HG03442 (cell line): ENCODE measurements around the gene UGT1A4.

Experiments
- ATAC-seq: cut with Tn5 transposase; IDR thresholded peaks from one replicate; pipeline ENCODE4 v1.9.1; 2021; ENCODE audit warnings: mild to moderate bottlenecking, moderate library complexity; ENCODE audit not compliant: unreplicated experiment

UGT1A4 gene

DNA sequence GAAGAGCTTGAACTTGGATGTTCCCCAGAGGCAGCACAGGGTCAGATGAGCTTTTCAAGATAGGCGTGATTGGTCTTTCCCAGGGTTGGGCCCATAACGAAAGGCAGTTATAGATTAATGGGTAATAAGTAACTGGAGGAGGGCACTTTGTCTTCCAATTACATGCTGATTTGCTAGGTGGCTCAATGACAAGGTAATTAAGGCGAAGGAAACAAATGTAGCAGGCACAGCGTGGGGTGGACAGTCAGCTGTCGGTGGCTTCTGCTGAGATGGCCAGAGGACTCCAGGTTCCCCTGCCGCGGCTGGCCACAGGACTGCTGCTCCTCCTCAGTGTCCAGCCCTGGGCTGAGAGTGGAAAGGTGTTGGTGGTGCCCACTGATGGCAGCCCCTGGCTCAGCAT, at the start of gene UGT1A4:
Gene UGT1A4, plus strand, starts transcription at position 185 of the 400 bp plus-strand sequence. Its CDS starts 85 bp downstream, at position 270.
- no peak for ATAC-seq

DNA sequence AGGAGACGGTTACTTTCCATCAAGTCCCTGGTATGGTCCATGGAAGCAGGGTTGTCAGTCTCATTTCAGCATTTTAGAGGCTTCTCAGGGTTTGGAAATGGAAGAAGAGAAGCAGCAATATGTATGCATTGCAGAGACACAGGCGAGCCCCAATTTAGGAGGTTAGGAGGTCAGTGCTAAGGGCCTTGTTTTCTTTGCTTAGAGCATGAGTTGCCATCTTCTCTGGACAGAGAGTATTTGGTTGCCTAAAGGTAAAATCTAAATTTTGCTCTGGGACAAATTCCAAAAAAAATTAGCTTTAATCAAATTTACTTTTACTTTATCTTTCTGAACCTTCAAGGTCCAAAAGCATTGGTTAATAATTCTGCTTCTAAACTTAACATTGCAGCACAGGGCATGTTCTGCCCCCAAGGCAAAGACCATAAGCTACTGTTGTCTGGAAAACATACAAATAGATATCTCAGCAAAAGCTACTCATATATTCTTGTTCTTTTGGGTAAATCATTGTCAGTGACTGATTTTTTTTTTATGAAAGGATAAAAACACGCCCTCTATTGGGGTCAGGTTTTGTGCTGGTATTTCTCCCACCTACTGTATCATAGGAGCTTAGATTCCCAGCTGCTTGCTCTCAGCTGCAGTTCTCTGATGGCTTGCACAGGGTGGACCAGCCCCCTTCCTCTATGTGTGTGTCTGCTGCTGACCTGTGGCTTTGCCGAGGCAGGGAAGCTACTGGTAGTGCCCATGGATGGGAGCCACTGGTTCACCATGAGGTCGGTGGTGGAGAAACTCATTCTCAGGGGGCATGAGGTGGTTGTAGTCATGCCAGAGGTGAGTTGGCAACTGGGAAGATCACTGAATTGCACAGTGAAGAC, 47.0 kb upstream of the UGT1A4 start, which contains the start of gene UGT1A9:
Gene UGT1A9, plus strand, starts transcription at position 609 of the 872 bp plus-strand sequence. Its CDS starts 37 bp downstream, at position 646.
- no peak for ATAC-seq

DNA sequence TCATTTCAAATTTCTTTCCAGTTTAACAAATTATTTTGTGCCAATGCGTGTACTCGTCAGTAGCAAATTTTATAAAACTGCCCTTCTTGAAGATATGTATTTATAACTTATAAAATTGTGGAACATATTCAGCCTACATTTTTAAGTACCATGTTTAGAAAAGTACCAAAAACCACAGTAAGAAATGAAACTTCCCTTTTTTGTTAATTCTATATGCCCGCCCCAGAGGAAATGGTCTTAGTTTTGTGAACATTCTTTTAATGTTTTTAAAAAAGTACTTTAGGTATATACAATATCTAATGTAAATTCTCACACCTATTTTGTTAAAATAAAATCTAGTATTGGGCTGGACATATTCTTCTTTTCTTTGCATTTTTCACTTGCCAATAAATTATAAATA, 45.6 kb upstream of the UGT1A4 start:
- no peak for ATAC-seq

DNA sequence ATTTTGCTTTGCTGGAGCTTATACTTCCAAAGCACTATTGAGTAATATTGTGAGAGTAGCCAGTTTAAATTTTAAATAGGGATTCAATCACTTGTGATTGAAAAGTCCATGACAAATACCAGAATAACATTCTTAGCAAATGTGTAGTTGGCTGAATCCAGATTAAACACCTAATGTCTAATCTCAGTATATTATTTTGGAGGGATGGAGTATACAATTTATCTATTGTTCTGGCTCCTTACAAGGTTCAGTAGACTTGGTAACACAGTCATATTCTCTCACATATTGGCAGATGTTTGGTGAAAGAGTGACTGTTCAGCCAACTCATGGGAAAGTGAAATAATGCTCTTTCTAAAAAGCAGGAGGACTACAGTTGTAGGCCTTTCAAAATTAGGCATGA, 44.6 kb upstream of the UGT1A4 start:
- ATAC-seq: no peak

DNA sequence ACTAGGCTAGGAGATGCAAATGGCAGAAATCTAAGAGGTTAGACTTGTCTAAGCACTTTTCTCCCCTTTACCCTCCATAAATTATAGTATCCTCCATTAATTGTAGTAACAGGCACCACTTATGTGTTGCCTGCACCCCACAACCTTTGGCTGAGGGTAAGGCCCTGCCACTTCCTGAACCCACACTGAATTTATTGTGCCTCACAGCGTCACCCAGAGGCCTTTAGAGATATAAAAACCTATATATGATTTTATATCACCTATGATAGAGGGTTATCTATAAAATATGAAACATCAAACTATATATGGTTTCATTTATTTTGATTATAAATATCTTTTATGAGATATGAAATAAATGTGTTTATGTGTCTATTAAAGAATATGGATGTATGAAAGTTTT, 44.2 kb upstream of the UGT1A4 start:
- ATAC-seq: no peak

DNA sequence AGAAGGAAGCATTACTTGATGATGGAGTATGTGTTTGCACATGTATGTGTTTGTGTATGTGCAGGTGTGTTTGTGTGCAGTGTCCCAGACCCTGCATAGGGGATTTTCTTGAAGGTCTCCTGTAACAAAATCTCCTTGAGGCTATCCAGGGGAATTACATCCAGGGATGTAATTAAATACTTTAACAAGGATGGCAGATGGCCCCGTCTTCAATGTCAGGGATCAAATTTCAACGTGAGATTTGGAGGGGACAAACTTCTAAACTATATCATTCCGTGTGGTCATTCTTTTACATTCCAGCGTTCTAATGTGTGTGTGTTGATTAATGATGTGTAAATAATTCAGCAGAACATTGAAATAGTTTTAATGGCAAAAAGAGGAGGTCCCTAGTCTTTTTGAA, 43.5 kb upstream of the UGT1A4 start:
- no peak for ATAC-seq

DNA sequence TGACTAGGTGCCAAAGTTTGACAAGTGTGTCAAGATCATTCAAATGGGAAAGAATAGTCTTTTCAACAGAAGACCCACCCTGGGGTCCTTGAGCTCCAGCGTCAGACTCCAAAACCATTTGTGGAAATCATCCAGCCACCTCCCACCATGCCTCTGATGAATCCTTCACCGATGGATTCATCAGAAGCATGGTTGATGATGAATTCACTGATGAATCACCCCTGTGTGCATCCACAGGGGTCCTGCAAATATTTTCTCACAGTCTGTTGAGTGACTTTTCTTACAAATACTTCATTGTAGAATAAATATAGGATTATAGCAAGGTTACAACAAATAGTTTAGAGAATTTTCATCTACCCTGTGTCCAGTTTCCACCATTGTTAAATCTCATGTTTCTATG, 42.5 kb upstream of the UGT1A4 start:
- ATAC-seq: no peak

DNA sequence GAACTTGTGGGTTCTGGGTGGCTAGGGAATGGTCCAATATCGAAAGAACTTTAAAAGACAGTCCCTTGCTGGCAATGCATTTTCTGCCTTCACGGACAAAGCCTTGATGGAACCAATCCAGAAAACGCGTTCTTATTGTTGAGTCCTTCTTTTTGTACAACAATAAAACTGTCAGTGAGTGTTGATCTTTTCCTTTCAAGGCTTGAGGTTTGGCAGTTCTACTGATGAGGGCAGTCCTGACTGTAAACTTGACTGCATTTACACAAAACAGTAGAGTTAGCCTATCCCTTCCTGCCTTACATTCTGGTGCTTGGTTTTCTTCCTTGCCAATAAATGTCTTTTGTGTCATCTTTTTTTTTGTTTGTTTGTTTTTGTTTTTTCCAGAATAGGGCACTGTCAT, 39.3 kb upstream of the UGT1A4 start:
- no peak for ATAC-seq

DNA sequence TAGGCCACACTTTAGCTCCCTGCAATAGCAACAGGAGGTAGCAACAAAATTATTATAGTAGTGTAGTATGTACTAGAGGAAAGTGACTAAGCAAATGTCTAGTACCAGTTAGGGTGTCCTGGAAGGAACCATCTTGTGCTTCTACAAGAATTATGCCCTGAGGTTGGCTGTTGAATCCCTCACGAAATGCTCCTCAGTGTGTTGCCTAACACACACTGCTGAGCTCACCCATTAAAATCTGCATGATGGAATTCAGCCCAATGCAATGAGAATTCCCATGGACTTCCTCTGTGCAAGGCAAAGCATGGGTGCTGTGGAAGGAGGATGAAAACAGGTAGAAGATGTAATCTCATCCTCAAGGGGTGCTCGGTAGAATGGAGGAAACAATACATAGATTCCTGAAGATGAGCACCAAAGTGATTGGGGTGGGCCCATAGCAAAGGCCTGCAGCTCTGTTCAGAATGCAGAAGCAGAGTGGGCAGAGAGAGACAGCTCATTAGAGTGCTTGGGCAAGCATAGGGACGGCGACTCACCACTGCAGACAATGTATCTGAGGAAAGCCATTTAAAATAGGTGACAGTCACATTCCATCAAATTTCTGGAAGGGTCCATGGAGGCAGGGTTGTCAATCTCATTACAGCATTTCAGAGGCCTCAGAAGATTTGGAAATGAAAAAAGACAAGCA, 38.0 kb upstream of the UGT1A4 start:
- ATAC-seq: no peak

DNA sequence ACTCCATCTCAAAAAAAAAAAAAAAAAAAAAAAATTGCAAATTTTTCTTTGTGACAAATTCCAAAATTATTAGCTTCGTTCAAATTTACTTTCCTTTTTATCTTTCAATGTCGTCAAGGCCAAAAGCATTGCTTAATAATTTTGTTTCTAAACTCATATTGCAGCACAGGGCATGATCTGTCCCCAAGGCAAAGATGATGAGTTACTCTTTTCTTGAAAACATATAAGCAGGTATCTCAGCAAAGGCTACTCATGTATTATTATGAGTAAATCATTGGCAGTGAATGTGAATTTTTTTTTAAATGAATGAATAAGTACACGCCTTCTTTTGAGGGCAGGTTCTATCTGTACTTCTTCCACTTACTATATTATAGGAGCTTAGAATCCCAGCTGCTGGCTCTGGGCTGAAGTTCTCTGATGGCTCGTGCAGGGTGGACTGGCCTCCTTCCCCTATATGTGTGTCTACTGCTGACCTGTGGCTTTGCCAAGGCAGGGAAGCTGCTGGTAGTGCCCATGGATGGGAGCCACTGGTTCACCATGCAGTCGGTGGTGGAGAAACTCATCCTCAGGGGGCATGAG, 36.9 kb upstream of the UGT1A4 start, which contains the start of gene UGT1A7:
Gene UGT1A7, plus strand, starts transcription at position 381 of the 579 bp plus-strand sequence. Its CDS starts 37 bp downstream, at position 418.
- ATAC-seq: no peak

DNA sequence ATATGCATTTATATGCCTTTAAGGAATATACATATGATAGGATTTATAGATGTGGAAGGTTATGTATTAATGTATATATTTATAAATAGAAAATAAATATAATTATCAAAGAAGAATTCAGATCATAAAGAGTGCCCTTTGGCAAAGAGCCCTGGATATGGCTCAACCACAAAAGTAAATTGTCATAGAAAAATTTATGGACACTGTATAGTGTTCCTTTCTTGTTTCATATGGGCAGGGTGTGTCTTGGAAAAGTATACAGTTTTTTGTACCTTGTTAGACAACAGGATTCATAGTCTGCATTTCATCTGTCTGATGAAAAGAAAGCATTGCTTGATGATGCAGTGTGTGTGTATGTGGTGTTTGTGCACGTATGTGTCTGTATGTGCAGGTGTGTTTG, 33.9 kb upstream of the UGT1A4 start:
- ATAC-seq: no peak

DNA sequence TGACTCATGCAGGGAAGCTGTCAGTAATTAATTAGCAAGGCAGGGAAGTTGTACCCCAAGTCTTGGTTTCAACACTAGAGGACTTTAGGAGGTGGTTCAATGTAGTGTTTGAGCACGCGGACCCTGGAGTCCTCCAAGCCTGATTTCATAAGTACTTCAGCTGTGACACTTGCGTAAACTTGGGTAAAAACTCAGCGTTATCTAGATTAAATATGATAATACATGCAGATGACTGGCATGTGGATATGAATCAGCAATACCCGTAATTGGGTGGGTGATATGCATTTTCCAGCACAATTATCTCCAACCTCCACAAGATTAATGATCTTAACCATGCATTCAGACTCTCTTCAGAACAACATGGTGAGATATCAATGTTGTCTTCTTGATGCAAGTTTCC, 31.6 kb upstream of the UGT1A4 start:
- ATAC-seq: no peak

DNA sequence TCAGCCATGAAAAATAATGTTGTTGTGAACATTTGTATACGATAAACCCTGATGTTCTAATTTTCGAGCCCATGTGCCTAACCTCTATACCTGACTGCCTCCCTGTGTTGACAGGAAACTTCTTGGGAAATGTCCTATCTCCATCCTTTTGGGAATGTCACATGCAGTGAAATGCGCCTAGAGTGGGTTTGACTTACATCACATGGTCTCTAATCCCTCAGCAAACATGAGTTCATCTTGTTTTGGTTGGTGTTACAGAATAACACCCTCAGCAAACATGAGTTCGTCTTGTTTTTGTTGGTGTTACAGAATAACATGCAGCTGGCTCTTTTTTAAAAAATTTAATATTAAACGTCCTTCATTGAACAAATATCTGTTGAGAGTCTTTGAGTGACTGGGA, 30.2 kb upstream of the UGT1A4 start:
- ATAC-seq: no peak

DNA sequence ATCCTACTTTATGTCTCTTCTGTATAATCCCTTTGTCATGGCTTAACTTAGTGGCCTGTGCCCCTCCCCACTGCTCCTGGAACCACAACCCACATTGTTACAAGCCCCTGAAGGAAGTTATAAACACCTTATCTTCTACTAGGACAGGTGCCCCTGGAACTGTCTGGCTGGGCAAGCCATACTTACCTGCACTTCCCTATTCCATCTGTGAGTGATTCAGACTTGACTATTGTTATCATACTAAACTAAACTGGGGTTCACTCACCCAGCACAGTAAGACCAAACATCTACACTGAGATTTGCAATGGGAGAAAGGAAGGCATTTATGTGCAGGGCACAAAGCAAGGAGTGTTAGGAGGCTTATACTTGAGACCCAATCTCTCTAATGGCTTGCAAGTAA, 29.5 kb upstream of the UGT1A4 start:
- ATAC-seq: no peak

DNA sequence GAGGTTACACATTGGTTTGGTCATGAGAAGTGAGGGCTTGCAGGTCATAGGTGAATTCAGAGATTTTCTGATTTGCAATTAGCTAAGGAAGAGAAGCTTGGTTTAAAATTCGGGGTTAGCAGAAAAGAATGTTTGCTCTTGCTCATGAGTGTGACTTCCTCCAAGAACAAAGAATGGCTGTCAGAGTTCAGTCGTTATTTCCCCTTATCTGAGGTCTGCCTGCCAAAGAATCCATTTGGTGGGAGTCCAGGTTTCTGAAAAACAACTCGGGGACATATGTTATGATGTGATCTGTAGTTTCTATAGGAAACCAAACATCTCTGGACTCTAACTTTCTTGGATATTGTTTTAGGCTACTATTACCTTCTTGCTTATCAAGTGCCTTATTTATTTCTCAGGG, 29.0 kb upstream of the UGT1A4 start:
- no peak for ATAC-seq

DNA sequence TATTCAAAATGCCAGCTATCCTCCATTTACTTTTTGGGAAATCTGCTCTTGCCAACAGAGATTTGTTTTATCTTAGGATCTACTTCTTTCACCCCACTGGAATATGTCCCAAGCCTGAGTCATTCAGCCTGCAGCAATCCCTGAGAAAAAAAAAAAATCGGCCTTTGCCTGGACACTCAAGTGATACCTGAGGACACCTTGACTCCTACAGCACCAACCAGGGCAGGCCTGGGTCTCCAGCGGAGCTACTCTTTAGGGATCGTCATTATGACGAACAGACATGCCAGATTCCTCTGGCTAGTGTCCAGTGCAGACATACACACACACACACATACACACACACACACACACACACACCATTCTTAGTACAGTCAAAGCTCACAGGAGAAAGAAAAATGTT, 28.1 kb upstream of the UGT1A4 start:
- no peak for ATAC-seq

DNA sequence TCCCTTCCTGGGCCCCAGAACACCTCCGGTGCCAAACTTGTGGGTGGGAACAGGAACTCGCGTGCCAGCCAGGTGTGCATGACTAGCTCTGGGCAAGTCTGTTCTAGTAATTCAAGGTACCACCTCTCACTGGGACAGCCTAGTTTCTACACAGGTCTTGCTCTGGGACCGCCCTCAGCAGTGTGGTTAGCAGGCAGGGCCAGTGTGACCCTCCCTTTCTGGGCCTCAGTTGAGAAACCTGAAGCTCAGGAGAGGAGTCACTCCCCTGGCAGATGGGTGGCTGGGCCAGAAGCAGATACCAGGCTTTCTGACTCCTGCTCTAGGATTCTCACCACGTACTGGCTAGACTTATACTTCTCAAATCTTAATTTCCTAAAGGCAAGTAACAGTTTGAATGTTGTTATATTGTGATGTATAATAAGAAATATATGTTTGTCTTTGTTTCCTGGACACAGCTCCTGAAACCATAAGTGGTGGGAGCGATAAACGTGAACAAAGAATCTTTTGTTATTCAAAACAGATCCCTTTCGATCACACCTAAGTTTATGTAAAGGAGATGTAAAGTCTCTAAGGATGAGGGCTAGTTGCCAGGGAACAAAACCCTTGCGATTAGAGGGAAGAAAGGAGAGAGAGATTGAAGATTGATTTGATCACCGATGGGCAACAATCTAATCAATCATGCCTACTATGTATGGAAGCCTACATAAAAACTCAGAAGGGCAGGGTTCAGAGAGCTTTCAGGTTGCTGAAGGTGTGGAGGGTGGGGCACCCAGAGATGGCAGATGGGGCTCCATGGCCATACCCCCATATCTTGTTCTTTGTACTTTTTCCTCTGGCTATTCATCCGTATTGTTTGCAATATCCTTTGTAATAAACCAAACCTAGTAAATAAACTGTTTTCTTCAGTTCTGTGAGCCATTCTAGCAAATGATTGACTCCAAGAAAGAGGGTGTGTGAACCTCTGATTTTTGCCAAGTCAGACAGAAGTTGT, 26.8 kb upstream of the UGT1A4 start:
- ATAC-seq: no peak

DNA sequence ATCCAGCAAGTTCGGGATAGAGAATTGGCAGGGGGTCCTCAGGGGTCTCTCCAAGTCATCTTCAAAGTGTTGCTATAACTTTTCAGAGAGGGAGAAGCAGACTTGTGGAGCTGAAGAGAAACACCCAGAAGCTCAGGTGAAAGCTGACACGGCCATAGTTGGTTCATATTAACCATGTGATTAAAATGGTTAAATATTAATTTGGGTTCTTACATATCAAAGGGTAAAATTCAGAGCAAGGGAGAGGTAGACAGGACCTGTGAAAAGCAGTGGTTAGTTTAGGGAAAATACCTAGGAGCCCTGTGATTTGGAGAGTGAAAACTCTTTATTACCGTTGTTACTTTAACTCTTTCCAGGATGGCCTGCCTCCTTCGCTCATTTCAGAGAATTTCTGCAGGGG, 25.9 kb upstream of the UGT1A4 start, which contains the start of gene UGT1A6:
Gene UGT1A6, plus strand, starts transcription at position 243 of the 400 bp plus-strand sequence. Its CDS starts 115 bp downstream, at position 358.
- no peak for ATAC-seq

DNA sequence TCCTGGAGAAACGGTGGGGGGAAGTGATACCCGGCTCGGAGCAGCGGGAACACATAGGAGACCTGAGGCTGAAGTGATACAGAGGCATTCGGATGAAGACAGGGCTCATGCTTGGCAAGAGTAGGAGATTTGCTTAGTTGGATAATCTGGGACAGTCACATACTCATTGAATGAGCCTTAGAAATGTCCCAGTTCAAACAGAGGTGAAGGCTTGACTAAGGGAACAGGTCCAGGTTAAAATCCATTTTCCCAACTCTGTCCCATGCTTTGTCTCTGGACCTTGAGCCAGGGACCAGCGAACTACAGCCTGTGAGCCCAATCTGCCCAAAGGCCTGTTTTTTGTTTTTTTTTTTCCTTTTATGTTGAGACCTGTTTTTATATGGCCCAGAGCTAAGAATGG, 24.6 kb upstream of the UGT1A4 start:
- ATAC-seq: no peak

DNA sequence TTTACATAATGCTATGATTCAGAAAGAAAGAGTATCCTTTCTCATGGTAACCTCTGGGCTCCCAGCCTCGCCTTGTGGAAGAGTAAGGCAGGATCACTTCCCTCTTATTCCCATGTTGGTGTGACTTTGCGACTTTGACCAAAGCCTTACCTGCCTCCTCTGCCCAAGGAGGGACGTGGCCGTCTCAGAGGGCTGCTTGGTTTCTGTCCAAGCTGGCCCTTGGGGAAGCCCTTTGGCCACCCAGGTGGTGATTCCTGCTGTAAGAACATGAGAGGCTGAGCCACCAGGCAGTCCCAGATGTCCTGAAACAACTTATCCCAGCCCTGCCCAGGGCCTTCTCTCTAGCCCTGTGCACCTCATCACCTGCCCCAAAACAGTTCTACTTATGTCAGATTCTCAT, 19.8 kb upstream of the UGT1A4 start:
- ATAC-seq: no peak
